Body of pancreas (tissue), 4 donors: ENCODE data around the gene TMEM186. TPM values are rescaled to one million over a fixed set of nuclear protein-coding genes. Genes with fewer than 3 reads are reported as not detected.
"Not testable (repeated sequence)": the region's sequence is repeated elsewhere in the genome, so short reads cannot be mapped to it uniquely, and the experiment has no call there.

Experiments
- ATAC-seq: fragments of 150-250 bp; one replicate; pipeline ENCODE4 v1.9.1; 2016
- DNase-seq, 4 donors: peaks; one replicate each; pipeline ENCODE4 v3.0.0-alpha.2; 2019
- H3K27ac ChIP-seq, 4 donors: fragments of 200-600 bp; sonication (generic); 1 replicate in 3 of 4; 2 replicates in 1 of 4; pipeline versions ENCODE4 v1.5.1 to v1.6.1; 2016 to 2019; ENCODE audit warnings: mild to moderate bottlenecking in 1 of 4, mixed read lengths in 1 of 4, moderate library complexity in 1 of 4
- H3K27me3 ChIP-seq, 2 donors: fragments of 200-600 bp; sonication (generic); one replicate each; pipeline ENCODE4 v1.6.0; 2016; ENCODE audit warnings: mild to moderate bottlenecking in 1 of 2
- H3K36me3 ChIP-seq, 2 donors: fragments of 200-600 bp; sonication (generic); replicated peaks in 1 of 2; 2 replicates each; pipeline ENCODE4 v1.5.1; 2016; ENCODE audit warnings: low read depth in 2 of 2; ENCODE audit not compliant: insufficient read depth in 1 of 2
- H3K4me1 ChIP-seq: fragments of 200-600 bp; sonication (generic); one replicate; pipeline ENCODE4 v1.6.0; 2016
- H3K4me3 ChIP-seq, 2 donors: fragments of 200-600 bp; sonication (generic); 1 replicate in 1 of 2; 2 replicates in 1 of 2; pipeline ENCODE4 v1.5.1; 2016 to 2019
- H3K9me3 ChIP-seq, 3 donors: fragments of 200-600 bp; sonication (generic); 1 replicate in 2 of 3; 2 replicates in 1 of 3; pipeline ENCODE4 v1.5.1; 2016
- CTCF ChIP-seq, 7 experiments: fragments of 450-650 bp in 4 of 7; fragments of 200-600 bp in 3 of 7; sonication (generic) in 3 of 7; IDR thresholded peaks; one replicate each; pipeline ENCODE4 v1.5.1; 2016 to 2019; ENCODE audit warnings: antibody characterized with exemption in 7 of 7
- POLR2A ChIP-seq, 3 donors: fragments of 450-650 bp; IDR thresholded peaks; one replicate each; pipeline ENCODE4 v1.6.1; 2016; ENCODE audit warnings: antibody characterized with exemption in 3 of 3, mild to moderate bottlenecking in 2 of 3
- WGBS, 2 donors: methylation state at CpG; one replicate each; pipeline ENCODE4 v1.1.5; 2017; 5-methylcytosine and 5-hydroxymethylcytosine counted together
- intact Hi-C: fragments of 100-400 bp; cut with DNase I; formaldehyde crosslinking; loops from one replicate; pipeline ENCODE4 v1.15.1; 2023
- total RNA-seq, 2 donors: library from RNA; depleted of rRNA; stranded (reverse); fragments of >200 nt; gene quantifications; one replicate each; pipeline ENCODE4 v1.1.0, GENCODE V29; 2016

TMEM186 gene
- total RNA-seq, 2 donors from 2014 or later, result 0.99 to 3.6 TPM

DNA sequence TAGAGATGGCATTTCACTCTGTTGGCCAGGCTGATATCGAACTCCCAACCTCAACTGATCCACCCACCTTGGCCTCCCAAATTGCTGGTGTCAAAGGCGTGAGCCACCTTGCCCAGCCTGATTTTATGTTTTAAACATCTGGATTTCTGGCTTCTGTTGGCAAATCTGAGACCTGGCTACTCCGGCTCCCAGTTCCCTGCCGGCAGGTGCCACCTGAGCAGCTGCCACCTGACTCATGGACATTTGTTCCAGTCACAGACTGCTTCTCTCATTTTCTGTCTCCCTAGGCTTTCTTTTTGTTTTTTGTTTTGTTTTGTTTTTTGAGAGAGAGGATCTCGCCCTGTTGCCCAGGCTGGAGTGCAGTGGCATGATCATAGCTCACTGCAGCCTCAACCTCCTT is 9.8 kb upstream of the TMEM186 start:
- no peaks in the 10 kb centered on the region for H3K27me3 ChIP-seq
- ATAC-seq, result no peak
- H3K4me1 ChIP-seq, result peaks cover 20% of the 10 kb centered on the region
- no peak overlapping the region for H3K4me3 ChIP-seq
- no peaks in the 10 kb centered on the region for H3K9me3 ChIP-seq
- intact Hi-C loops, result loop anchor here (10.0 kb wide), 1 partner anchor 48 kb away; no protein-coding TSS in a partner anchor
- peak in 3 of 4 donors; percentile 17 to 37 (median 22) for DNase-seq
- peaks cover 5 to 54% of the 10 kb centered on the region in 2 donors for H3K36me3 ChIP-seq
- H3K27ac ChIP-seq, result peak overlapping the region in 2 of 4 donors; percentile 13 to 62
- TF ChIP-seq CTCF (IDR thresholded peaks at IDR 0.05) (no peak), POLR2A (IDR thresholded peaks at IDR 0.05) (no peak)
- 60 to 69% methylated on average over 5 of the region's 5 CpGs for WGBS, 2 donors

DNA sequence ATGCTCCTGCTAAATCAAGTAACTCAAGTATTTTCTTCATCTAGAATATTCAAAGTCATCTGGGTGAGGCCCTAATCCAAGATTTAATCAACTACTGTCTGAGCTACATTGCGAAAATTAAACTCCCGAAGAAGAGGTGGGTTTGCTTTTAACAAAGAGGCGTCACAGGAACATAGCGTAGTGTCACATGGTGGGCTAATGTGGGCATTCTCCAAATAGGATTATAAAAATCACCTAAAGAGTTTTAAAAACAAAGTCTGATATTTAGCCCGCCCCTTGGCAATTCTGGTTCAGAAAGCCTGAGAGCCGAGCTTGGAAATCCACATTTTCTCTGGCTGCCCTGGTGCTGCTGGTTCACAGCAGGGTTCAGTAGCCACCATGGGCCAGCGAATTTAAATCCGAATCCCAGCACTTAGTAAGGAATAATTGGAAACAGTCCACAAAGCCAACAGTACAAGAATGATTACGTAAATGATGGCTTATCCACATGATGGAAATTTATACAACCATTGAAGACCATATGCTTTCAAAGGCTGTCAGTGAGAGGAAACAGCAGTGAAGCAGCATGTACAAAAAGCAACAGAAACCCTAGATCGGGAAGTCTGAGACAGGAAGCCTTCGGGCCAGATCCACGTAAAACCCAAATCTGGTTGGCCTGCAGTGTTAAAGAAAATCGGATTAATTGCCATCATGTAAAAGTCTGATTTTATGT is 9.0 kb upstream of the TMEM186 start:
- peak overlapping the region in 1 of 4 donors; percentile 62 for H3K27ac ChIP-seq
- TF ChIP-seq CTCF (IDR thresholded peaks at IDR 0.05) (no peak), POLR2A (IDR thresholded peaks at IDR 0.05) (no peak)
- H3K27me3 ChIP-seq, result no peaks in the 10 kb centered on the region
- ATAC-seq (peak; percentile 24), DNase-seq (no peak)
- H3K4me1 ChIP-seq, result peaks cover 27% of the 10 kb centered on the region
- no peak overlapping the region for H3K4me3 ChIP-seq
- intact Hi-C loops, result loop anchor here (10.0 kb wide), 1 partner anchor 48 kb away; no protein-coding TSS in a partner anchor
- 66 to 77% methylated on average over 13 of the region's 13 CpGs for WGBS, 2 donors
- H3K36me3 ChIP-seq, result peaks cover 5 to 49% of the 10 kb centered on the region in 2 donors
- H3K9me3 ChIP-seq, result no peaks in the 10 kb centered on the region

- 75 to 82% methylated on average over 6 of the region's 6 CpGs for whole genome bisulfite sequencing, 2 donors
- TF ChIP-seq POLR2A (IDR thresholded peaks at IDR 0.05) (no peak), CTCF (IDR thresholded peaks at IDR 0.05) (no peak)
- DNase-seq (no peak), ATAC-seq (no peak)
- Histone ChIP-seq H3K27me3 (no peaks in the 10 kb centered on the region), H3K9me3 (no peaks in the 10 kb centered on the region), H3K27ac (no peak overlapping the region), H3K4me3 (no peak overlapping the region), H3K36me3 (peaks cover 0 to 40% of the 10 kb centered on the region in 2 donors), H3K4me1 (peaks cover 46% of the 10 kb centered on the region)
- intact Hi-C loops, result loop anchor here (10.0 kb wide), 1 partner anchor 50 kb away; no protein-coding TSS in a partner anchor
Measured at GRCh38 chr16:8804313-8804712, 6.9 kb upstream of the TMEM186 start.

DNA sequence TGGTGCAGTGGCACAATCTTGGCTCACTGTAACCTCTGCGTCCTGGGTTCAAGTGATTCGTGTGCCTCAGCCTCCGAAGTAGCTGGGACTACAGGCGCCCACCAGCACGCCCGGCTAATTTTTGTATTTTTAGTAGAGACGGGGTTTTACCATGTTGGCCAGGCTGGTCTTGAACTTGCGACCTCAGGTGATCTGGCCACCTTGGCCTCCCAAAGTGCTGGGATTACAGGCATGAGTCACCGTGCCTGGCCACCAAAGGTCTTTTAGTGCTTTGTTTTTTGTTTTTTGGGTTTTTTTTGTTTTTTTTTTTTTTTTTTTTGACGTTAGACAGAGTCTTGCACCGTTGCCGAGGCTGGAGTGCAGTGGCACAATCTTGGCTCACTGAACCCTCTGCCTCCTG is 6.3 kb upstream of the TMEM186 start:
- WGBS, 2 donors, result 88 to 93% methylated on average over 12 of the region's 12 CpGs
- not testable (repeated sequence) for H3K4me3 ChIP-seq, DNase-seq, H3K9me3 ChIP-seq, H3K27ac ChIP-seq, ATAC-seq, H3K27me3 ChIP-seq
- Histone ChIP-seq H3K4me1 (peaks cover 50% of the 10 kb centered on the region), H3K36me3 (peaks cover 0 to 37% of the 10 kb centered on the region in 2 donors)
- intact Hi-C loops, result loop anchor here (10.0 kb wide), 1 partner anchor 51 kb away; no protein-coding TSS in a partner anchor

DNA sequence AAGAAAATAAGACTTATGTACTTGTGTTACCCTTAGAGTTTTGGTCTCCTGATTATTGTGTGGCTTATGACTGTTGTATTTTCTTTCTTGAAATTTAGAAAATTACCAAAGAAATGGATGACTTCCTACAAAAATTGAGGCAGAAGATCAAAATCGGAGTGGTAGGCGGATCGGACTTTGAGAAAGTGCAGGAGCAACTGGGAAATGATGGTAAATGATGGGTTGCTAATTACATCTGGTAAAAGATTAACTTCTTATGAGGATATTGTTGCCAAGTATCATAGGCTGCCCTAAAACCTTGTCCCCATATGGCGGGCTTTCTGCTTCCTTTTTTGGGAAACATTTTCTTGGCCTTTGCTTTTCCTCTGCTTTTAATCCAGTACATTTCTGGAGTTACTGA is 4.3 kb upstream of the TMEM186 start:
- no peak overlapping the region for H3K4me3 ChIP-seq
- peaks cover 40% of the 10 kb centered on the region for H3K4me1 ChIP-seq
- H3K36me3 ChIP-seq, result peaks cover 0 to 29% of the 10 kb centered on the region in 2 donors
- DNase-seq (no peak), ATAC-seq (no peak)
- 34 to 37% methylated on average over 4 of the region's 4 CpGs for WGBS, 2 donors
- TF ChIP-seq CTCF (IDR thresholded peaks at IDR 0.05) (no peak), POLR2A (IDR thresholded peaks at IDR 0.05) (no peak)
- no peak overlapping the region for H3K27ac ChIP-seq
- no peaks in the 10 kb centered on the region for H3K9me3 ChIP-seq
- intact Hi-C loops, result loop anchor here (10.0 kb wide), 1 partner anchor 53 kb away; no protein-coding TSS in a partner anchor
- H3K27me3 ChIP-seq, result no peaks in the 10 kb centered on the region
